Neuronal stem cell (in vitro differentiated cells): ENCODE measurements around the gene CD99.
A peak's percentile ranks its signal among the peaks of the same experiment; 100 is the strongest.

Experiments used
- DNase-seq: peaks from one replicate; pipeline ENCODE4 v3.0.0-alpha.2; 2013; ENCODE audit warnings: low spot score
- H2AFZ ChIP-seq: one replicate; pipeline ENCODE4 v1.6.1; 2013; ENCODE audit warnings: mild to moderate bottlenecking, low read length, inconsistent platforms
- H2AK5ac ChIP-seq: 2 replicates; pipeline ENCODE4 v1.6.1; 2013; ENCODE audit warnings: low read depth, mild to moderate bottlenecking, inconsistent platforms, low read length, moderate library complexity, mixed read lengths
- H2BK120ac ChIP-seq: 2 replicates; pipeline ENCODE4 v1.6.1; 2013; ENCODE audit warnings: low read depth, mild to moderate bottlenecking, inconsistent platforms, low read length, moderate library complexity, mixed read lengths
- H2BK12ac ChIP-seq: one replicate; pipeline ENCODE4 v1.6.1; 2013; ENCODE audit warnings: low read length, inconsistent platforms
- H2BK15ac ChIP-seq: 2 replicates; pipeline ENCODE4 v1.6.1; 2013; ENCODE audit warnings: mild to moderate bottlenecking, low read length, inconsistent platforms, mixed read lengths
- H2BK5ac ChIP-seq: one replicate; pipeline ENCODE4 v1.6.1; 2013; ENCODE audit warnings: inconsistent platforms, mild to moderate bottlenecking, low read length, moderate library complexity
- H3K14ac ChIP-seq: one replicate; pipeline ENCODE4 v1.6.1; 2013; ENCODE audit warnings: low read length, inconsistent platforms
- H3K18ac ChIP-seq: 2 replicates; pipeline ENCODE4 v1.6.1; 2013; ENCODE audit warnings: low read length, inconsistent platforms
- H3K23ac ChIP-seq: 2 replicates; pipeline ENCODE4 v1.6.1; 2013; ENCODE audit warnings: low read depth, mild to moderate bottlenecking, mixed read lengths, low read length, inconsistent platforms; ENCODE audit not compliant: poor library complexity
- H3K27ac ChIP-seq: replicated peaks from 3 replicates; pipeline ENCODE4 v1.5.1; 2013; ENCODE audit warnings: low read length, inconsistent platforms
- H3K27me3 ChIP-seq, 3 experiments: 2 replicates each; pipeline ENCODE4 v1.6.1; 2013; ENCODE audit warnings: low read length in 3 of 3, mild to moderate bottlenecking in 2 of 3, inconsistent platforms in 1 of 3, low read depth in 1 of 3, mixed read lengths in 1 of 3, moderate library complexity in 1 of 3; ENCODE audit not compliant: control insufficient read depth in 3 of 3, insufficient read depth in 3 of 3
- H3K36me3 ChIP-seq, 2 donors: replicated peaks in 1 of 2; 2 replicates each; pipeline ENCODE4 v1.6.1; 2013; ENCODE audit warnings: low read length in 2 of 2; ENCODE audit not compliant: control insufficient read depth in 2 of 2, insufficient read depth in 2 of 2
- H3K4ac ChIP-seq: 2 replicates; pipeline ENCODE4 v1.6.1; 2013; ENCODE audit warnings: inconsistent platforms, mild to moderate bottlenecking, low read length, moderate library complexity
- H3K4me1 ChIP-seq, 2 donors: 1 replicate in 1 of 2; 2 replicates in 1 of 2; pipeline ENCODE4 v1.6.1; 2013; ENCODE audit warnings: low read length in 2 of 2, low read depth in 1 of 2; ENCODE audit not compliant: control insufficient read depth in 2 of 2, insufficient read depth in 1 of 2
- H3K4me2 ChIP-seq: one replicate; pipeline ENCODE4 v1.6.1; 2013; ENCODE audit warnings: mild to moderate bottlenecking, low read length, inconsistent platforms; ENCODE audit not compliant: insufficient read depth, poor library complexity, severe bottlenecking
- H3K4me3 ChIP-seq, 2 donors: 2 replicates each; pipeline ENCODE4 v1.5.1; 2013; ENCODE audit warnings: low read length in 2 of 2, mild to moderate bottlenecking in 2 of 2, inconsistent platforms in 1 of 2, moderate library complexity in 1 of 2
- H3K79me1 ChIP-seq: one replicate; pipeline ENCODE4 v1.6.1; 2013; ENCODE audit warnings: low read depth, mild to moderate bottlenecking, inconsistent platforms, low read length, moderate library complexity
- H3K9ac ChIP-seq: one replicate; pipeline ENCODE4 v1.6.1; 2013; ENCODE audit warnings: mild to moderate bottlenecking, low read depth, low read length, inconsistent platforms; ENCODE audit not compliant: poor library complexity
- H3K9me3 ChIP-seq, 2 donors: replicated peaks in 1 of 2; 2 replicates each; pipeline versions ENCODE3 to v1.6.1; 2013; ENCODE audit warnings: low read length in 2 of 2, mild to moderate bottlenecking in 2 of 2, inconsistent platforms in 1 of 2, low read depth in 1 of 2, mixed read lengths in 1 of 2, moderate library complexity in 1 of 2; ENCODE audit not compliant: control insufficient read depth in 2 of 2, insufficient read depth in 1 of 2
- H4K8ac ChIP-seq: one replicate; pipeline ENCODE4 v1.6.1; 2013; ENCODE audit warnings: low read depth, mild to moderate bottlenecking, inconsistent platforms, low read length, moderate library complexity
- H4K91ac ChIP-seq: one replicate; pipeline ENCODE4 v1.6.1; 2013; ENCODE audit warnings: low read length, low read depth, mild to moderate bottlenecking, inconsistent platforms; ENCODE audit not compliant: poor library complexity
- WGBS, 2 donors: extraction: QIAGEN DNeasy Blood & Tissue Kit; methylation state at CpG; one replicate each; pipeline ENCODE4 v1.1.7; 2013; ENCODE audit warnings: missing lambda C conversion rate in 2 of 2, mixed read lengths in 1 of 2; ENCODE audit not compliant: insufficient read length in 2 of 2, insufficient replicate concordance in 1 of 2; ENCODE audit errors: extremely low coverage in 2 of 2; 5-methylcytosine and 5-hydroxymethylcytosine counted together

The CD99 gene

DNA sequence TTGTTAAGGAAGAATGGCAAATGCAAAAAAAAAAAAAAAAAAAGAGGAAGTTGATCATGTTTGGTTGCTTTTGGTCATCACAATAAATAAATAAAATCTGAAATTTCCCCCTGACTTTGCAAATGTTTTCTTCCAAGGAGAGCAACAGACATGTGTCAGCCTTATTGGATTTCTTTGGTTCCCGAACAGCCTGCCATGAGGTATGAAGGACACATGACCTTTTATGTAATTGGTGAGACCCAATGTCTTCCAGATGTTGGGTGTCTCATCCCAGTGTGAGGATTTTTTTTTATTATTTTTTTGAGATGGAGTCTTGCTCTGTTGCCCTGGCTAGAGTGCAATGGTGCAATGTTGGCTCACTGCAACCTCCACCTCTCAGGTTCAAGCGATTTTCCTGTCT, 24.6 kb upstream of the CD99 start:
- WGBS, 2 donors, result no CpG with 5 or more reads among the region's 2 CpGs
- Histone ChIP-seq H3K23ac (no peak overlapping the region), H3K4me2 (no peak overlapping the region), H3K18ac (no peak overlapping the region), H2AFZ (no peak overlapping the region), H2BK120ac (no peak overlapping the region), H3K14ac (no peak overlapping the region), H4K8ac (no peak overlapping the region), H3K4me1 (no peaks in the 10 kb centered on the region), H3K79me1 (no peaks in the 10 kb centered on the region), H3K27ac (no peak overlapping the region), H3K27me3 (no peaks in the 10 kb centered on the region), H3K36me3 (no peaks in the 10 kb centered on the region), H2BK5ac (no peak overlapping the region), H3K9ac (no peak overlapping the region), H4K91ac (no peak overlapping the region), H2BK12ac (no peak overlapping the region), H2BK15ac (no peak overlapping the region), H3K9me3 (peaks cover 0 to 2% of the 10 kb centered on the region in 2 donors), H2AK5ac (no peak overlapping the region), H3K4ac (no peak overlapping the region), H3K4me3 (no peak overlapping the region)
- no peak for DNase-seq

DNA sequence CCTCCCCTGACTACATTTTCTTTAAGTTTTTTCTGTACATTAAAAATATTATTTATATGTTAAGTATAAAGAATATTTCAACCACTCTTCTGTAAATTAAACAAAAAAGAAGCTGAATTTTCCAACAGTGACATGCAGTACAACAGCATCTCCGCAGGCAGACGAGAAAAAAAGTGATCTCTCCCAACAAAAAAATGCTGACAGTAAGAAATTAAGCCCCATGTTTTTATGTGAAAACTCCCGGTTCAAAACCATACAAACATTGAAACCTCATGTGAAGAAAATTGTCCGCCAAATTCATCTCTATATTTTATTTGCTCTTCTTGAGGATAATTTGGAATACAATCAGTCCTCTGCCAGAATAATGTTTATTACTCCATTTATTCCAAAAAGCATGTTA, 20.1 kb upstream of the CD99 start:
- Histone ChIP-seq H3K23ac (no peak overlapping the region), H3K18ac (no peak overlapping the region), H2BK15ac (no peak overlapping the region), H3K4ac (no peak overlapping the region), H4K91ac (no peak overlapping the region), H2AK5ac (no peak overlapping the region), H3K4me1 (no peaks in the 10 kb centered on the region), H3K27ac (no peak overlapping the region), H3K36me3 (no peaks in the 10 kb centered on the region), H2AFZ (no peak overlapping the region), H2BK120ac (no peak overlapping the region), H3K4me3 (no peak overlapping the region), H2BK12ac (no peak overlapping the region), H4K8ac (no peak overlapping the region), H3K9me3 (peaks cover 0 to 2% of the 10 kb centered on the region in 2 donors), H3K9ac (no peak overlapping the region), H3K4me2 (no peak overlapping the region), H3K27me3 (no peaks in the 10 kb centered on the region), H2BK5ac (no peak overlapping the region), H3K14ac (no peak overlapping the region), H3K79me1 (no peaks in the 10 kb centered on the region)
- no CpG with 5 or more reads among the region's 4 CpGs for WGBS, 2 donors
- DNase-seq, result no peak

DNA sequence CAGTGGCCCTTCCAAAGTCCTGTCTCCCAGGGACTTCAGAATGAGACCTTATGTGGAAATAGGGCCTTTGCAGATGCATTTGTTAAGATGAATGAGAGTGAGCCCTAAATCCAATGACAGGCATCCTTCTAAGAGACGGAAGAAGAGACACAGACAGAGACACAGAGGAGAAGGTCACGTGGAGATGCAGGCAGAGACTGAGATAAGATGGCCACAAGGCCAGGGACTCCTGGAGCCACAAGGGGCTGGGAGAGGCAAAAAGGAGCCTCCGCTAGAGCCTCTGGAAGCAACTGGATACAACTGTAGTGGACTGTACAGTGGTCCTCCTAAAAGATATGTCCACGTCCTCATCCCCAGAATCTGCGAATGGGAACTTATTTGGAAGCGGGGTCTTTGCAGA, 19.0 kb upstream of the CD99 start:
- no peak overlapping the region for H3K14ac ChIP-seq
- no peak overlapping the region for H3K27ac ChIP-seq
- no peak overlapping the region for H4K91ac ChIP-seq
- H3K9ac ChIP-seq, result no peak overlapping the region
- WGBS, 2 donors, result no CpG with 5 or more reads among the region's 6 CpGs
- H2AK5ac ChIP-seq, result no peak overlapping the region
- no peak overlapping the region for H3K23ac ChIP-seq
- H4K8ac ChIP-seq, result no peak overlapping the region
- H3K79me1 ChIP-seq, result no peaks in the 10 kb centered on the region
- H2BK12ac ChIP-seq, result no peak overlapping the region
- H3K27me3 ChIP-seq, result no peaks in the 10 kb centered on the region
- no peak overlapping the region for H2AFZ ChIP-seq
- no peak overlapping the region for H2BK15ac ChIP-seq
- H3K4me1 ChIP-seq, result no peaks in the 10 kb centered on the region
- no peak overlapping the region for H3K4me2 ChIP-seq
- no peak overlapping the region for H2BK5ac ChIP-seq
- no peak overlapping the region for H3K4me3 ChIP-seq
- no peak overlapping the region for H3K18ac ChIP-seq
- H3K9me3 ChIP-seq, result peaks cover 0 to 2% of the 10 kb centered on the region in 2 donors
- no peak overlapping the region for H3K4ac ChIP-seq
- DNase-seq, result no peak
- no peak overlapping the region for H2BK120ac ChIP-seq
- H3K36me3 ChIP-seq, result no peaks in the 10 kb centered on the region

DNA sequence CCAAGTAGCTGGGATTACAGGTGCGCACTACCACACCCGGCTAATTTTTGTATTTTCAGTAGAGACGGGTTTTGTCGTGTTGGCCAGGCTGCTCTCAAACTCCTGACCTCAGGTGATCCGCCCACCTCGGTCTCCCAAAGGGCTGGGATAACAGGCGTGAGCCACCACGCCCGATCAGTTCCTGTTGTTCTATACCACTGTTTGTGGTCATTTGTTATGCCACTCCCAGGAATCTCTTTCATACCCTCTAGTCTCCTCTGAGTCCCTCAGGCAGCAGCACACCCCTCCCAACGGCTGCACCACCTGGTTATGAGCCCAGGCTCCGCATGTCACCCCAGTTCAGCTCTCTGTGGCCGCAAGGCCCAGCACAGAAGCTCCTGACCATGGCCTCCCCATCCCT, 17.5 kb upstream of the CD99 start:
- no peak overlapping the region for H4K91ac ChIP-seq
- H3K18ac ChIP-seq, result peak overlapping the region; percentile 72
- no peak overlapping the region for H2BK15ac ChIP-seq
- no peak overlapping the region for H3K9ac ChIP-seq
- H2BK12ac ChIP-seq, result no peak overlapping the region
- DNase-seq, result no peak
- no peak overlapping the region for H2BK120ac ChIP-seq
- H3K4ac ChIP-seq, result no peak overlapping the region
- H3K4me1 ChIP-seq, result peaks cover 0 to 2% of the 10 kb centered on the region in 2 donors
- H3K27ac ChIP-seq, result no peak overlapping the region
- H3K36me3 ChIP-seq, result no peaks in the 10 kb centered on the region
- no peak overlapping the region for H3K14ac ChIP-seq
- no peak overlapping the region for H3K23ac ChIP-seq
- H2BK5ac ChIP-seq, result no peak overlapping the region
- H2AK5ac ChIP-seq, result no peak overlapping the region
- H2AFZ ChIP-seq, result no peak overlapping the region
- no peaks in the 10 kb centered on the region for H3K79me1 ChIP-seq
- no peak overlapping the region for H3K4me3 ChIP-seq
- no peak overlapping the region for H4K8ac ChIP-seq
- no CpG with 5 or more reads among the region's 12 CpGs for WGBS, 2 donors
- peaks cover 0 to 2% of the 10 kb centered on the region in 2 donors for H3K9me3 ChIP-seq
- H3K27me3 ChIP-seq, result no peaks in the 10 kb centered on the region
- no peak overlapping the region for H3K4me2 ChIP-seq
